Epithelial cell of esophagus (primary cell): ENCODE data around the gene NABP2.
"Not testable (repeated sequence)": the region's sequence is repeated elsewhere in the genome, so short reads cannot be mapped to it uniquely, and the experiment has no call there.

Source experiments
- DNase-seq: peaks from one replicate; pipeline ENCODE4 v3.0.0; 2010; ENCODE audit warnings: low read depth
- H3K4me3 ChIP-seq: 2 replicates; pipeline ENCODE4 v1.5.1; 2011; ENCODE audit warnings: mild to moderate bottlenecking, low read length, control low read depth
- TF ChIP-seq, protein P1 (sequence below): IDR thresholded peaks from 2 replicates; pipeline ENCODE4 v1.5.1; 2011; ENCODE audit warnings: low read depth, mild to moderate bottlenecking, low read length, control low read depth, inconsistent platforms; ENCODE audit not compliant: insufficient read depth; ENCODE audit errors: missing control alignments

NABP2 gene

GRCh38 chr12:56189918-56190694 is 34.0 kb upstream of the NABP2 start:
- DNase-seq = peak; percentile 86
- TF ChIP-seq, protein P1, sequence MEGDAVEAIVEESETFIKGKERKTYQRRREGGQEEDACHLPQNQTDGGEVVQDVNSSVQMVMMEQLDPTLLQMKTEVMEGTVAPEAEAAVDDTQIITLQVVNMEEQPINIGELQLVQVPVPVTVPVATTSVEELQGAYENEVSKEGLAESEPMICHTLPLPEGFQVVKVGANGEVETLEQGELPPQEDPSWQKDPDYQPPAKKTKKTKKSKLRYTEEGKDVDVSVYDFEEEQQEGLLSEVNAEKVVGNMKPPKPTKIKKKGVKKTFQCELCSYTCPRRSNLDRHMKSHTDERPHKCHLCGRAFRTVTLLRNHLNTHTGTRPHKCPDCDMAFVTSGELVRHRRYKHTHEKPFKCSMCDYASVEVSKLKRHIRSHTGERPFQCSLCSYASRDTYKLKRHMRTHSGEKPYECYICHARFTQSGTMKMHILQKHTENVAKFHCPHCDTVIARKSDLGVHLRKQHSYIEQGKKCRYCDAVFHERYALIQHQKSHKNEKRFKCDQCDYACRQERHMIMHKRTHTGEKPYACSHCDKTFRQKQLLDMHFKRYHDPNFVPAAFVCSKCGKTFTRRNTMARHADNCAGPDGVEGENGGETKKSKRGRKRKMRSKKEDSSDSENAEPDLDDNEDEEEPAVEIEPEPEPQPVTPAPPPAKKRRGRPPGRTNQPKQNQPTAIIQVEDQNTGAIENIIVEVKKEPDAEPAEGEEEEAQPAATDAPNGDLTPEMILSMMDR = no peak
- H3K4me3 ChIP-seq = peak overlapping the region; percentile 87

GRCh38 chr12:56190695-56191155 is 33.4 kb upstream of the NABP2 start:
- DNase-seq = no peak
- H3K4me3 ChIP-seq = peak overlapping the region; percentile 87
- TF ChIP-seq, protein P1 = no peak

DNA sequence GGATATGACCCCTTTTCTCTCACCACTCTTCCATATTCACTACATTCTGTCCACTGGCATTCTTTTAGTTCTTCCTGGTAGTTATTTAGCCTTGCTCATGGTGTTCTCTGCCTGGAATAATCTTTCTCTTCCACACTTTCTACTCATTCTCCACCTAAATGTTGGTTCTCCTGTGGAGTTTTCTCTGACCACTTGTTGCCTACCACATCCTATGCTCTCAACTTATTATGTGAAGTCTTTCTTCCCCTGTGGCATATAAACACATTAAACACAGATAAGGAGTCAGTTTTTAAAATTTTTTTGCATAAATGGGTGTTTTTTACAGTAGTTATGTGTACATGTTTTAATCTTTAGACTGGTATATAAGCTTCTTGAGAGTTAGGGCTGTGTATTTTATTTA is 31.6 kb upstream of the NABP2 start:
- DNase-seq = no peak
- no peak overlapping the region for H3K4me3 ChIP-seq
- TF ChIP-seq, protein P1 = no peak

DNA sequence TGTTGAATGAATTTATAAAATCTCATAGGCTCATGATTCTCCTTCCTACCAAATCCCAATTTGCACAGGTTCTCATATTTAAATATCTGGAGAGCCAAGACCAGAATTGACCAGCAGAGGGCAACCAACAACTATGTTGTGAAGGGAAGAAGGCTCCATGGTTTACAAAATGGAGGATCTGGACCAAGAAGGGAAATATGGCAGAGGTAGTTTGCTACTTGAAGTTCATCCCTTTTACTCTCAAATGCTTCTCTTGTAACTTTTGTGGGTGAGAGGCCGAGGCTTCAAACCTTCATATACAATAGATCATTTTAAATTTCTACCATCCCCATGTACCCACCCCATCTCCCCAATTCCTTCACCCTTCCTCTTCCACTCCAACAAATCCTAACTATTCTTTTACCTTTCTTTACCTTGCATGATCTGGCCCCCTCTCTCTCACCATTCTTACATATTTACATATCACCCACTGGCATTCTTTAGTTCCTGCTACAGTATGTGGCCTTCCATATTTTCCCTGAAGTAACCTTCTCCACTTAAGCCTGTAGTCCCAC is 31.0 kb upstream of the NABP2 start:
- no peak overlapping the region for H3K4me3 ChIP-seq
- TF ChIP-seq, protein P1 = peak; percentile 83
- peak; percentile 87 for DNase-seq

DNA sequence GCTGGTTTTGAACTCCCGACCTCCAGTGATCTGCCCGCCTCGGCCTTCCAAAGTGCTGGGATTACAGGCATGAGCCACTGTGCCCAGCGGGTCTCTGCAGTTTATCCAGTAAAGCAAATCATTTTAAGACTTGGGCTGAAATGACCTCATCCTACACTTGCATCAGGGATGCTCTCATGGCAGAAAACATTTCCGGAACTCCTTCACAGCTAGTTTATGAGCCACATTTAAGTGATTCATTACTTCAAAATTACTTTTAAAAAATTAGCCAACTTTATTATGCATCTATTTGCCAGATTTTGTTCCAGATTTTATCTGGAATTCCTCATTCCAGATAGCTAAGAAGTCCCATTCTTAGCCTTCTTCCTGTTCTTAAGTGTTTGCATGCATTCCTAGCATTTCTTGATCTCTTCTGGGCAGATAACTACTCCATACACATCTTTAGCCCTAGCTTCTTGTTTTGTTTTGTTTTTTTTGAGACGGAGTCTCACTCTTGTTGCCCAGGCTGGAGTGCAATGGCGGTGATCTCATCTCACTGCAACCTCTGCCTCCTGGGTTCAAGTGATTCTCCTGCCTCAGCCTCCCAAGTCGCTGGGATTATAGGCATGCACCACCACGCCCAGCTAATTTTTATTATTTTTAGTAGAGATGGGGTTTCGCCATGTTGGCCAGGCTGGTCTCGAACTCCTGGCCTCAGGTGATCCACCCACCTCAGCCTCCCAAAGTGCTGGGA is 27.2 kb upstream of the NABP2 start:
- peak; percentile 46 for DNase-seq

GRCh38 chr12:56197921-56198635 is 26.1 kb upstream of the NABP2 start:
- no peak overlapping the region for H3K4me3 ChIP-seq
- no peak for DNase-seq
- TF ChIP-seq, protein P1 = no peak

More for the DNA sequence above, 27.2 kb upstream of the NABP2 start:
- H3K4me3 ChIP-seq = not testable (repeated sequence)

GRCh38 chr12:56198836-56199235 is 25.3 kb upstream of the NABP2 start:
- DNase-seq = no peak
- TF ChIP-seq, protein P1 = no peak
- no peak overlapping the region for H3K4me3 ChIP-seq
